ENCODE measurements around the gene POLR2B. TPM values are rescaled to one million over a fixed set of nuclear protein-coding genes. Genes with fewer than 3 reads are reported as not detected.

The POLR2B gene
- total RNA-seq, 1 experiment from 2014 or later, result 108 TPM

GRCh38 chr4:57065730-57066482, 87.2 kb downstream of the POLR2B start:
- Histone ChIP-seq H2BK15ac (ENCODE audit: low read depth, low read length) (no peak overlapping the region), H3K56ac (ENCODE audit: insufficient read length, low read depth, low read length) (no peak overlapping the region), H2BK12ac (ENCODE audit: insufficient read length, low read depth, low read length) (no peak overlapping the region), H4K20me1 (ENCODE audit: control insufficient read depth, insufficient read depth, insufficient read length) (no peaks in the 10 kb centered on the region), H2BK120ac (ENCODE audit: low read depth, low read length, poor library complexity, severe bottlenecking) (no peak overlapping the region), H3K9me3 (ENCODE audit: control insufficient read depth, low read depth, low read length) (no peaks in the 10 kb centered on the region), H3K14ac (ENCODE audit: insufficient read depth, low read length) (no peak overlapping the region), H3K23ac (ENCODE audit: insufficient read length, low read depth, low read length) (no peak overlapping the region), H3K27ac (ENCODE audit: insufficient read length, low read depth, low read length) (no peak overlapping the region), H3K4me1 (ENCODE audit: insufficient read depth, low read length) (no peaks in the 10 kb centered on the region), H2AFZ (ENCODE audit: low read length) (no peak overlapping the region), H3K79me1 (ENCODE audit: insufficient read depth, low read depth, low read length, poor library complexity, severe bottlenecking) (no peaks in the 10 kb centered on the region), H2AK5ac (ENCODE audit: insufficient read length, low read length) (no peak overlapping the region), H3K23me2 (ENCODE audit: insufficient read length, low read depth, low read length, poor library complexity, severe bottlenecking) (no peaks in the 10 kb centered on the region), H3K9ac (ENCODE audit: extremely low read depth, insufficient read length, low read length) (no peak overlapping the region), H3T11ph (ENCODE audit: low read length) (no peak overlapping the region), H4K5ac (ENCODE audit: insufficient read length, low read depth, low read length) (no peak overlapping the region), H4K8ac (replicated peaks; ENCODE audit: insufficient read length, low read depth, low read length) (no peak overlapping the region), H2BK5ac (ENCODE audit: insufficient read length, low read length) (no peak overlapping the region), H3K27me3 (ENCODE audit: insufficient read depth, low read length) (no peaks in the 10 kb centered on the region), H3K4me2 (ENCODE audit: insufficient read depth, insufficient read length, low read length) (no peak overlapping the region), H3K79me2 (ENCODE audit: insufficient read depth, low read length) (no peaks in the 10 kb centered on the region), H3K18ac (ENCODE audit: insufficient read length, low read depth, low read length) (no peak overlapping the region), H4K91ac (ENCODE audit: insufficient read length, low read depth, low read length) (no peak overlapping the region), H2BK20ac (ENCODE audit: low read depth, low read length, poor library complexity, severe bottlenecking) (no peak overlapping the region), H3K4ac (ENCODE audit: low read depth, low read length) (no peak overlapping the region)
- Mint-ChIP-seq H3K27ac (no peak overlapping the region), H3K36me3 (ENCODE audit: insufficient read depth in 1 of 3, low read depth in 3 of 3) (no peaks in the 10 kb centered on the region; a peak in 1 of 7 replicates), H3K4me3 (no peak overlapping the region), H3K27me3 (ENCODE audit: low read depth) (peaks cover 3% of the 10 kb centered on the region), H3K9me3 (no peaks in the 10 kb centered on the region), H3K4me1 (no peaks in the 10 kb centered on the region)
- WGBS (ENCODE audit: extremely low coverage, insufficient read length, low lambda C conversion rate), result no CpG with 5 or more reads among the region's 5 CpGs
- no peak for TF ChIP-seq CTCF (conservative IDR thresholded peaks at IDR 0.05)
- no peak for DNase-seq

Measured in H9 (cell line).